DMS153 (cell line): ENCODE results near the gene TMEM141.
"Not testable (repeated sequence)": the region's sequence is repeated elsewhere in the genome, so short reads cannot be mapped to it uniquely, and the experiment has no call there.

Source experiments
- DNase-seq: peaks from one replicate; lab custom pipeline; 2025; lab: John Stamatoyannopoulos, UW

TMEM141 gene

GRCh38 chr9:136794281-136794999 is 3.3 kb downstream of the TMEM141 start:
- no peak for DNase-seq

DNA sequence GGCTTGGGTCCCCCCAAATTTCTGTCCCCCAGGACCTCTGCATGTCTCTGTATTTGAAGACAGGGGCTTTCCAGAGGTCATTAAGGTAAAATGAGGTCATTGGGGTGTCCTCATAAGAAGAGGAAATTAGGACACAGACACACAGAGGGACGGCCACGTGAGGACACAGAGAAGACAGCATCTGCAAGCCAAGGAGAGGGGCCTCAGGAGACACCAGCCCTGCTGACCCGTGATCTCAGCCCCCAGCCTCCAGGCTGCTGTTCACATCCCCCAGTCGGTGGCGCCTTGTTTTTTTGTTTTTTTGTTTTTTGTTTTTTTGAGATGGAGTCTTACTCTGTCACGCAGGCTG is 3.8 kb downstream of the TMEM141 start:
- no peak for DNase-seq

GRCh38 chr9:136796238-136796774 is 5.2 kb downstream of the TMEM141 start, which contains the start of gene CCDC183:
Gene CCDC183, plus strand, starts transcription at chr9:136796338. Its CDS starts 60 bp downstream, at chr9:136796398.
- DNase-seq = no peak

DNA sequence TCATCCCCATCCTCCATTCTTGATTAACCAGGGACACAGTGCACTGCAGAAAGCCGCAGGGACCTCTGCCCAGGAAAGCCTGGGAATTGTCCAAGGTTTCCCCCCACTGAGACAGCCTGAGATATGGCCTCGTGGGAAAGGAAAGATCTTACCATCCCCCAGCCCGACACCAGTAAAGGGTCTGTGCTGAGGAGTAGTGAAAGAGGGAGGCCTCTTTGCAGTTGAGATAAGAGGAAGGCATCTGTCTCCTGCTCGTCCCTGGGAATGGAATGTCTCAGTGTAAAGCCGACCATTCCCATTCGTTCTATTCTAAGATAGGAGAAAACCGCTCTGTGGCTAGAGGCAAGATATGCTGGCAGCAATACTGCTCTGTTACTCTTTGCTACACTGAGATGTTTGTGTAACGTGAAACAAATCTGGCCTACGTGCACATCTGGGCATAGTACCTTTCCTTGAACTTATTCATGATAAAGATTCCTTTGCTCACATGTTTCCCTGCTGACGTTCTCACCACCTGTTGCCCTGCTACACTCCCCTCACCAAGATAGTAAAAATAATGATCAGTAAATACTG is 5.7 kb downstream of the TMEM141 start:
- not testable (repeated sequence) for DNase-seq

GRCh38 chr9:136798708-136799078 is 7.5 kb downstream of the TMEM141 start:
- DNase-seq = no peak

GRCh38 chr9:136799079-136799853 is 8.1 kb downstream of the TMEM141 start:
- peak; percentile 53 for DNase-seq

- peak; percentile 88 for DNase-seq
These were observed 8.9 kb downstream of the TMEM141 start for GRCh38 chr9:136799854-136800657.

GRCh38 chr9:136802321-136802720 is 11.2 kb downstream of the TMEM141 start:
- no peak for DNase-seq

DNA sequence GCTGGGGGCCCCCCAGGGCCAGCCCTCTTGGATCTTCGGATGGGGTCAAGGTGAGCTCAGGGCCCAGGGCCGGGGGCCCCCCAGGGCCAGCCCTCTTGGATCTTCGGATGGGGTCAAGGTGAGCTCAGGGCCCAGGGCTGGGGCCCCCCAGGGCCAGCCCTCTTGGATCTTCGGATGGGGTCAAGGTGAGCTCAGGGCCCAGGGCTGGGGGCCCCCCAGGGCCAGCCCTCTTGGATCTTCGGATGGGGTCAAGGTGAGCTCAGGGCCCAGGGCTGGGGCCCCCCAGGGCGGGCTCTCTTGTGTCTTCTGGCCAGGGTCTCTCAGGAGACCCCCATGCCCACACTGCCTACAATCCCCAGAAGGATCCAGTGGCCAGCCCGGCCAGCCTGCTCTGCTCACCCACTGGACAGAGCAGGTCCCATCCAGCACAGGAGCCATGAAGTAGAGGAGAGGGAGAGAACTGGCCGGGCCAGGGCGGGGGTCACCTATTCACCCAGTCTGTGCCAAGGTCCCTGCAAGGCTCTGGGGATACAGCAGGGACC is 11.9 kb downstream of the TMEM141 start:
- not testable (repeated sequence) for DNase-seq

DNA sequence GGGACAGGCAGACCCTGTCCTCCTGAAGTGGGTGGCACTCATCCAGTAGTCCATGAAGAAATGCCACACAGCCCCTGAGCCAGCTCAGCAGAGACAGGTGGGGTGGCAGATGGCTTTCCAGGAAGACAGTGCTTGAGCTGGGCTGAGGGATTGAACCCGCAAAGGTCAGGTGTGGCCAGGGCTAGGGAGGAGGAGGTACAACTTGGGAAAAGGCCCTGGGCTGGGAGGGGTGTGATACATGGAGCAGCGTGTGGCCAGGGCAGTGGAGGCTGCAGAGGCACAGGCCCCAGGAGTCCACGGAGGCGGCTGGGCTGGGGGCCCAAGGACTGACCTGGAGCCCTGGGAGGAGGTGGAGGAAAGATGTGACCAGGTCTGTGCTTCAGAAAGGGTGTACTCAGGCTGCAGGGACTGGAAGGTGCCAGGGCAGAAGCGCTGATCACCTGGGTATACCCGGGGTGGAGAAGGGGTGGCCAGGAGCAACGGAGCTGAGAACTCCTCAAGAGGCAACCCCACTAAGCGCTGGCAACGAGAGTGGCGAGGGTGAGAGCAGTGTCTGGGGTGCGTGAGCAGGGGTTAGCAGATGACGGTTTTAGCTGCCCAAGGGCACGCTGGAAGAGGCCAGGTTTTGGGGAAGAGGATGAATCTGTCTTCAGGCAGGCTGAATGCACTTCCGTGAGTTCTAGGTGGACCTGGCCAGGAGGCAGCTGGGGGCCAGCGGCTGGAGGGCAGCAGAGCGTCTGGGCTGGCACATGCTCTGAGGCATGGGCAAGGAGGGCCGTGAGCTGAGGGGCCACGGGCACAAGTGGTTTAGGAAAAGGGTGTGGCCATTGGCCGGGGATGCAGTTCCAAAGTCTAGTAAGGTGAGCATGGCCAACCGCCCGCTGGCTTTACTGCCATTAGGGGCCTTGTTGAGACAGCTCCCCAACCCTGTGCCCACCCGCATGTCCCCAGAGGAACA is 12.7 kb downstream of the TMEM141 start:
- no peak for DNase-seq

- no peak for DNase-seq
These were observed 13.5 kb downstream of the TMEM141 start for GRCh38 chr9:136804509-136805206.

DNA sequence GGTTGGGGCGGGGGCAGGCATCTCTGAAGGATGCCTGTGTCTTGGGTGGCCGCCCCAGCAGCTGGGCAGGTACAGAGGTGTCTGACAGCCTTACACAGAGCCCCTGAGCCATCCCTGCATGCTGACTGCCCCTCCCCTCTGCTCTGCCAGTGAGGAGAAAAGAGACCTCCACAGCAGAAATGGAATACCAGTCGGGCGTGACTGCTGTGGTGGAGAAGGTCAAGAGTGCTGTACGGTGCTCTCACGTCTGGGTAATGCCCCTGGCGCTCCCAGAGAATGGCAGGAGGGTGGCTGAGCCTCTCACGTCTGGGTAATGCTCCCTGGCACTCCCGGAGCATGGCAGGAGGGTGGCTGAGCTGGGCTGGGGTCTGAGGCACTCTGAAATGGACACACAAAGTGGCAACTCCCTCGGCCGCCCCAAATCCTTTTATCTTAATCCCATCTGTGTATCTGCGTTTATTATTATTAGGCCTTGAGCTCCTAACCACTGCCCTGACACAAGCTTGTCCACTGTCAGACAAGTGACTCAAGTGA is 14.1 kb downstream of the TMEM141 start:
- no peak for DNase-seq

- DNase-seq = no peak
These were observed 14.9 kb downstream of the TMEM141 start for GRCh38 chr9:136806067-136806466.

- DNase-seq = no peak
These were observed 15.6 kb downstream of the TMEM141 start for GRCh38 chr9:136806631-136807201.

DNA sequence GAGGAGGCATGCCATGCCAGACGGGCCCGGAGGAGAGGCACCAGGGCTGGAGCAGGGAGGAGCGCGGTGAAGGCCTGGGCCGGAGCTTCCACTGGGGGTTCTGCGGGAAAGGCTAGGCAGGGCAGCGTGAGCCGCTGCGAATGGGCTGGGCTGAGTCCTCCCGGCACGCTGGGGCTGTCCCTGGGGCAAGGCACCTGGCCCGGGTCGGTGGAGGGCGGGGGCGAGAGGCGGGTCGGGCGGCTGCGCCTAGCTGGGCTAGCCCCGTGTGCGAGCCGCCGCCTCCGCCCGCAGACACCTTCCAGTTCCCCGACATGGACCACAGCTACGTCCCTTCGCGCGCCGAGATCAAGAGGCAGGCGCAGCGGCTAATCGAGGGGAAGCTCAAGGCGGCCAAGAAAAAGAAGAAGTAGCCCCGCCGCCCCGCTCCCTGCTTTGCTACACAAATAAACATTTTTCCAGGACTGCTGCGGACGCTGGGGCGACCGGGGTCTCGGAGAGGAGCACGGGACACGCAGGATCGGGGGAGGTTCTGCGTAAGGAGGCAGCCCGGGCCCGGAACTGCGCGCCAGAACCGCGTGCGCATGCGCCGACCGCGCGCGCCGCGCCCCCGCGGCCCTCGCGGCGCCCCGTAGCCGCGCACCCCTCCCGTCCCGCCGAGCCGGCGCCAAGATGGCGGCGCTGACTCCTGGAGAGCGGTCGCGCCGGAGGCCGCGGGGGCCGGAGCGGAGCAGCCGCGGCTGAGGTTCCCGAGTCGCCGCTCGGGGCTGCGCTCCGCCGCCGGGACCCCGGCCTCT is 16.3 kb downstream of the TMEM141 start, which contains the start of gene RABL6:
Gene RABL6 (plus strand): TSS at position 668 of the 794 bp plus-strand sequence. CDS start 249 bp downstream, outside the sequence.
- DNase-seq = no peak

DNA sequence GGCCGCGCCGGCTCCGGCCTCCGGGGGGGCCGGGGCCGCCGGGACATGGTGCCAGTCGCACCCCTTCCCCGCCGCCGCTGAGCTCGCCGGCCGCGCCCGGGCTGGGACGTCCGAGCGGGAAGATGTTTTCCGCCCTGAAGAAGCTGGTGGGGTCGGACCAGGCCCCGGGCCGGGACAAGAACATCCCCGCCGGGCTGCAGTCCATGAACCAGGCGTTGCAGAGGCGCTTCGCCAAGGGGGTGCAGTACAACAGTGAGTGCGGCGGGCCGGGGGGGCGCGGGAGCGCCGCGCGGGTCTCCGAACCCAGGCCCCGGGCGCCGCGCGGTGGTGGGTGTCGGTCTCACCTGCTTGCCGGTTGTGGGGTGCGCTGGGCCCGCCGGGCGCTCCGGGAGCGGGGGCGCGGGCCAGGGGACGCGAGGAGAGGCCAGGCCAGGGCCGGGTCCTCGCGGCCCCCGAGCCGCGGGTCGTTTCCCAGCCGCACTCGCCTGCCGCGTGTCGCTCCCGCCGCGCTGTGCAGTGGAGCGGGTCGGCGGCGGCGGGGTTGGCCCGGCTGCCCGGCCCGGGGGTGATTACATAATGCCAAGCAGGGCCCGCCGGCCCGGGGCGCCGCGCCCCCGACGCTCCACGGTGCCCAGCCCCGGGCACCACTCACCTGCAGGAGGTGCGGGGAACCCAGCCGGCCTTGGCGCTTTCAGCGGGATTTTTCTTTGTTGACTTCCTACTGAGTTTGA is 17.1 kb downstream of the TMEM141 start:
- DNase-seq = no peak

DNA sequence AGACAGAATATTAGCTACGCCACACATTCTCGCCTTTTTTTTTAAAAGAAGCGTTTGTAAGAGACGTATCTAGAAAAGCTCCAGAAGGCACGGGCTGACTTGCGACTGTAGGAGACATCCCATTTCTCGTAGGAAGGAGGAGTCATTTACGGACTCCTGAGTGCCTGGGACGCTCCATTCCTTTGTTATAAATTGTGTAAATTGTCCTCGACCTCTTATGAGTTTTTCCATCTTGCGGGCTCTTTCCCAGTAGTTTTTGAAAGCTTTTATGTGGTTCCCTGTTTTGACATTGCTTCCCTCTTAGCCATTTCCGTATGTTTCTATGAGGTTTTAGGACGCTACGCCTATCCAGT is 17.6 kb downstream of the TMEM141 start:
- no peak for DNase-seq
